Colonic mucosa (tissue), 4 donors: ENCODE results near the gene ALDH1A2. TPM values are rescaled to one million over a fixed set of nuclear protein-coding genes. Genes with fewer than 3 reads are reported as not detected.
"Not testable (repeated sequence)": the region's sequence is repeated elsewhere in the genome, so short reads cannot be mapped to it uniquely, and the experiment has no call there.

ENCODE experiments used
- DNase-seq: peaks from one replicate; pipeline ENCODE4 v3.0.0-alpha.2; 2020
- H3K27ac ChIP-seq: fragments of 200-600 bp; one replicate; pipeline ENCODE4 v1.8.0; 2021
- H3K27me3 ChIP-seq: fragments of 200-600 bp; one replicate; pipeline ENCODE4 v1.8.0; 2021
- H3K36me3 ChIP-seq: fragments of 200-600 bp; one replicate; pipeline ENCODE4 v1.8.0; 2021
- H3K4me1 ChIP-seq: fragments of 200-600 bp; one replicate; pipeline ENCODE4 v1.8.0; 2021; ENCODE audit warnings: mild to moderate bottlenecking
- H3K4me3 ChIP-seq: fragments of 200-600 bp; one replicate; pipeline ENCODE4 v1.8.0; 2021
- H3K9ac ChIP-seq, 2 donors: one replicate each; pipeline ENCODE4 v1.7.0; 2013; ENCODE audit warnings: control low read depth in 2 of 2, low read depth in 2 of 2, low read length in 2 of 2
- H3K9me3 ChIP-seq: fragments of 200-600 bp; one replicate; pipeline ENCODE4 v1.8.0; 2021
- intact Hi-C: fragments of 100-400 bp; cut with DNase I; formaldehyde crosslinking; loops from one replicate; pipeline ENCODE4 v1.14.1; 2022
- total RNA-seq, 2 donors: library from RNA; stranded (reverse); fragmentation: NEBNext Ultra II Directional in 1 of 2; extraction: Animal tissue kit (Norgen Biotek cat#: 25700) in 1 of 2; gene quantifications; one replicate each; pipeline ENCODE4 v1.2.1, GENCODE V29; 2021
- TF ChIP-seq, protein P1 (sequence below): fragments of 200-600 bp; IDR thresholded peaks from one replicate; pipeline ENCODE4 v1.8.0; 2022; ENCODE audit warnings: antibody characterized with exemption, mild to moderate bottlenecking
- donor health status: healthy.
- donor health status: DM: no; HTN: no; CAD: no.
- donor health status: DM: no; HTN: no; CAD: no.

Gene ALDH1A2
- total RNA-seq: 1 to 10 TPM; 1.9 to 2.5 TPM

DNA sequence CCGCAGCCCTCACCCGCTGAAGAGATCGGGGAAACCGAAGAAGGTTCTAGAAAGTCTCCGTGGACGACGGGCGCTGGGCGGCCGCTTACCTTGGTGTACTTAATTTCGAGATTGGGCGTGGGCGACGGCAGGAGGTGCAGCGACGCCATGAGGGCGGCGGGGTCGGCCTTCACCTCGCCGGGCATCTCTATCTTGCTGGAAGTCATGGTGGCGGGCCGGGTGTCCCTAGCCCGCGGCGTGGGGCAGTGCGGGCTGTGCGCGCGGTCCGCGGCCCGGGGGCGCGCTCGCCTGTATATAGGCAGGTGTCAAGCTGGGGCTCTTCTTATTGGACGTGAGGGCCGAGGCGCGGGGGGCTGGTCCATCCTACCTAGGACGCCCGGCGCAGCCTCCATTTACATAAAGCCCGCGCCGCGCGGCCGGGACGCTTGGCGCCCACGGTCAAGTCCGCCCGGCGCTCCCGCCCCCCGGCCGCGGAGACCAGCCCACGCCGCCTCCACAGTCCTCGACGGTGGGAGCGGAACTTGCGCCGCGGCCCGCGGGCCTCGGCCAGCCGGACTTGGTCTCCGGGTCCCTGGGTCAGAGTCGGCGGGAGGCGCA, at the start of gene ALDH1A2:
TSS of gene ALDH1A2 (minus strand) at position 267 of the 597 bp plus-strand sequence. CDS start at position 206, 61 bp downstream.
- intact Hi-C loops: loop anchor here (5.0 to 10.0 kb wide), 3 partner anchors 93 to 511 kb away; no protein-coding TSS in a partner anchor
- TF ChIP-seq, protein P1, sequence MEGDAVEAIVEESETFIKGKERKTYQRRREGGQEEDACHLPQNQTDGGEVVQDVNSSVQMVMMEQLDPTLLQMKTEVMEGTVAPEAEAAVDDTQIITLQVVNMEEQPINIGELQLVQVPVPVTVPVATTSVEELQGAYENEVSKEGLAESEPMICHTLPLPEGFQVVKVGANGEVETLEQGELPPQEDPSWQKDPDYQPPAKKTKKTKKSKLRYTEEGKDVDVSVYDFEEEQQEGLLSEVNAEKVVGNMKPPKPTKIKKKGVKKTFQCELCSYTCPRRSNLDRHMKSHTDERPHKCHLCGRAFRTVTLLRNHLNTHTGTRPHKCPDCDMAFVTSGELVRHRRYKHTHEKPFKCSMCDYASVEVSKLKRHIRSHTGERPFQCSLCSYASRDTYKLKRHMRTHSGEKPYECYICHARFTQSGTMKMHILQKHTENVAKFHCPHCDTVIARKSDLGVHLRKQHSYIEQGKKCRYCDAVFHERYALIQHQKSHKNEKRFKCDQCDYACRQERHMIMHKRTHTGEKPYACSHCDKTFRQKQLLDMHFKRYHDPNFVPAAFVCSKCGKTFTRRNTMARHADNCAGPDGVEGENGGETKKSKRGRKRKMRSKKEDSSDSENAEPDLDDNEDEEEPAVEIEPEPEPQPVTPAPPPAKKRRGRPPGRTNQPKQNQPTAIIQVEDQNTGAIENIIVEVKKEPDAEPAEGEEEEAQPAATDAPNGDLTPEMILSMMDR: no peak
- peaks cover 4% of the 10 kb centered on the region for H3K4me1 ChIP-seq
- H3K27me3 ChIP-seq: peaks cover 50% of the 10 kb centered on the region
- peak within 1 kb of the TSS; percentile 51 for H3K4me3 ChIP-seq
- H3K9me3 ChIP-seq: no peaks in the 10 kb centered on the region
- no peaks in the 10 kb centered on the region for H3K36me3 ChIP-seq
- H3K27ac ChIP-seq: no peak within 1 kb of the TSS
- DNase-seq: no peak
- no peak within 1 kb of the TSS for H3K9ac ChIP-seq

DNA sequence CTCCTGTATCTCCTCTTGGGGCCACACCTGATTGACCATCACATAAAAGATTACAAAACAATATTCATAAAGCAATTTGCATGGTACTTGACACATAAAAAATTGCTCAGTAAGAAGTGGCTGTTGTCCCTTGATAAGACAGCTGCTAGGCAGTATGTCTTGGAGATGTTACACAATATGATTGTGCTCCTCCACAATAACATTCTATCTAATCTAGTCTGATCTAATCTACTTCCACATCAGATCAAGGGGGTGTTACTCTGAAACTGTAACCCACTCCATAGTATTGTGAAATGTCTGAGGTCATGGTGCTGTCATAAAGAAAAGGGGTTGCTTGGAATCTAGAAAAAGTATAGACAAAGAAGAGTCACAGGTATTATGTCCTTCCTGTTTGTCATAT, 49.3 kb upstream of the ALDH1A2 start:
- no peaks in the 10 kb centered on the region for H3K36me3 ChIP-seq
- H3K9me3 ChIP-seq: no peaks in the 10 kb centered on the region
- H3K4me3 ChIP-seq: no peak overlapping the region
- no peaks in the 10 kb centered on the region for H3K27me3 ChIP-seq
- TF ChIP-seq, protein P1: no peak
- no peaks in the 10 kb centered on the region for H3K4me1 ChIP-seq
- H3K9ac ChIP-seq: no peak overlapping the region
- H3K27ac ChIP-seq: no peak overlapping the region
- no peak for DNase-seq
- intact Hi-C loops: no loop called here

DNA sequence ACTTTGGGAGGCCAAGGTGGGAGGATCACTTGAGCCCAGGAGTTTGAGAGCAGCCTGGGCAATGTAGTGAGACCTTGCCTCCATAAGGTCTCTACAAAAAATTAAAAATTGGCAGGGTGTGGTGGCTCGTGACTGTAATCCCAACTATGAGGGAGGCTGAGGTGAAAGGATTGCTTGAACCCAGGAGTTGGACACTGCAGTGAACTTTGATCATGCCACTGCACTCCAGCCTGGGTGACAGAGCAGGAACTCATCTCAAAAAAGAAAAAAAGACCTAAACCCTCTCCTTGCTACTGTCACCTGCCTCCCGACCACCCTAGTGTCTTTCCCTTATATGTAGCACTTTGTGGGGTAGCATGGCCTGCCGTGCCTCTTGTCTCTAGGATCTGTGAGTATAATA, 48.9 kb upstream of the ALDH1A2 start:
- Histone ChIP-seq H3K4me3 (no peak overlapping the region), H3K36me3 (no peaks in the 10 kb centered on the region), H3K9me3 (no peaks in the 10 kb centered on the region), H3K4me1 (no peaks in the 10 kb centered on the region), H3K9ac (no peak overlapping the region), H3K27me3 (no peaks in the 10 kb centered on the region), H3K27ac (no peak overlapping the region)
- intact Hi-C loops: no loop called here
- no peak for DNase-seq
- TF ChIP-seq, protein P1: no peak

DNA sequence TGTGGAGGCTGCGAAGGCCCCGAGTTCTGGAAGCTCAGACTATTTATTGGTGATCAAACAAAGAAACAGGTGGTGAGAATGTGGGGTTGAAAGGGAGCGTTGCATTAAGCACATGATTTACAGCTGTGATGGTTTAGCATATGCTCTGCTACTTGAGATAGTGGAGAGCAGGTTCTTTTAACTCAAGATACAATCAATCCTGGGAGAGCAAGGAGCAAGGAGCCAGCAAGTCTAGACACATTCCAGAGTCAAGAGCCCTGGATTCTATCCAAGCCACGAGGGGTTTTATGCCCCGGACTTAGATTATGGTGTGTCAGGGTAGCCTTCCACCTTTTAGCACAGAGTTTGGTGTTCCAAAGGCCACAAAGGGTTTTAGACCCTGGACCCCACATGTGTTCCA, 47.8 kb upstream of the ALDH1A2 start:
- H3K27ac ChIP-seq, H3K4me1 ChIP-seq, H3K36me3 ChIP-seq, H3K4me3 ChIP-seq, H3K27me3 ChIP-seq, intact Hi-C loops, DNase-seq, H3K9me3 ChIP-seq, H3K9ac ChIP-seq: not testable (repeated sequence)

DNA sequence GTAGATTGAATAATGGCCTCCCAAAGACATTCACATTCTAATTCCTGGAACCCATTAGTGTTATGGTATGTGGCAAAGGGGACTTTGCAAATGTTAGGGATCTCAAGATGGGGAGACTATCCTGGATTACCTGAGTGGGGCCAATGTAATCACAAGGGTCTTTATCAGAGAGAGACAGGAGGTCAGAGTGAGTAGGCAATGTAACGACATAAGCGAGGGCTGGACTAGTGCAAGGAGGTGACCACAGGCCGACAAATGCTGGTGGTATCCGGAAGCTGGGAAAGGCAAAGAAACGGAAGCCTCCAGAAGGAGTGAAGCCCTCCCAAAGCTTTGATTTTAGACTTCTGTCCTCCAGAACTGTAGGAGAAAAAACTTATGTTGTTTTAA, 46.2 kb upstream of the ALDH1A2 start:
- intact Hi-C loops: no loop called here
- Histone ChIP-seq H3K9ac (no peak overlapping the region), H3K27ac (no peak overlapping the region), H3K36me3 (no peaks in the 10 kb centered on the region), H3K4me3 (no peak overlapping the region), H3K4me1 (no peaks in the 10 kb centered on the region), H3K9me3 (no peaks in the 10 kb centered on the region), H3K27me3 (no peaks in the 10 kb centered on the region)
- TF ChIP-seq, protein P1: no peak
- DNase-seq: no peak

DNA sequence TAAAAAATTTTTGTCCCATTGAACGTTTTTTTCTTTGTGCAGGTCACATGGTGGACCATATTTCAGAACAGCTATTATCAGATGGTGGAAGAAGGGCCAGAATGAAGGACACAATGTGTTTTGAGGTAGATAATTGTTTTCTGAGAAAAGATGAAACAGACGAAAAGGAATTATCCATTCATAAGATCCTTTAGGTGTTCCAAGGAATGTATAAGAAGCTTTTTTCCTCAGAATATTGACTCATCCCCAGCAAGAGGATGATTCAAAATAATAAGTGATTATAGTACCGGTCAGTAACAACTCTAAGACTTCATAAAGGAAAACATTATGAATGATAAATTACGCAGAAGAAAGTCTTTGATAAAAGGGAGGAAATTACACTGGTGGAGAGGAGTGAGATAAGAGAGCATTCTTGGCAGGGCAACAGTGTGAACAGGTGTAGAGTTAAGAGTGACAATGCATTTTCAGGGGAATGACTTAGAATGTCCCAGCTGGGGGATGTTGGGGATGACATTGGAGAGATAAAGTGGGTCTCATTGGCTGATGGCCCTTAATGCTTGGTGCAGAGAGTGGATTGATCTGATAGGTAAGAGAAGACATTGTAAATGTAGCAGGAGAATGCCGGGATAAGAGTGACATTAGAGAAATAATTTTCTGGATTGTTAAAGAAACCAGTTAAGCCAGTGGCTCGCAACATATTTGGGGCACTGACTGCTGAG, 45.6 kb upstream of the ALDH1A2 start:
- H3K9ac ChIP-seq: no peak overlapping the region
- no peaks in the 10 kb centered on the region for H3K4me1 ChIP-seq
- no peak for DNase-seq
- H3K27me3 ChIP-seq: no peaks in the 10 kb centered on the region
- no peak overlapping the region for H3K27ac ChIP-seq
- intact Hi-C loops: no loop called here
- H3K36me3 ChIP-seq: no peaks in the 10 kb centered on the region
- no peak overlapping the region for H3K4me3 ChIP-seq
- TF ChIP-seq, protein P1: no peak
- H3K9me3 ChIP-seq: no peaks in the 10 kb centered on the region
